ENCODE results near the gene G6PD. TPM values are rescaled to one million over a fixed set of nuclear protein-coding genes. Genes with fewer than 3 reads are reported as not detected.
A peak's percentile ranks its signal among the peaks of the same experiment; 100 is the strongest.

Gene G6PD
- total RNA-seq, 6 donors from 2014 or later = 50.4 to 112 (median 81.7) TPM

DNA sequence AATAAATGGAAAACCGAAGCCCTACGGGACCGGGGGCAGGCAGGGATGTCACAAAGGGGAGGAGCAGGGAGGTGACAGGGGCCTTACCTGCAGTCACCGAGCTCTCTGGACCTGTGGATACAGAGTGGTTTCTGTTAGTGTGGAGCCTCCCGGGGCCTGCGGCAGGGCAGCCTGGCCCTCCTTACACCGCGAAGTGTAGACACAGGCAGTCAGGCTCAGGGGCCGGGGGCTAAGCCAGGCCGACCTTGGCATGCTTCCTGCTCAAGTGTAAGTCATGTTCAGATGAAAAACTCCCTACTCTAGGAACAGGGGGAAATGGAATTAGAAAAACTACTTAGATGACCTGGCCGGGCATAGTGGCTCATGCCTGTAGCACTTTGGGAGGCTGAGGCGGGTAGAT lies 34.9 kb downstream of the G6PD start:
- no peak for ATAC-seq (ENCODE audit: low FRiP score in 2 of 2)
- peaks cover 0 to 11% (median 0%) of the 10 kb centered on the region in 4 donors for H3K4me1 ChIP-seq
- H3K4me3 ChIP-seq = no peak overlapping the region
- H3K27me3 ChIP-seq = peaks cover 0 to 9% (median 0%) of the 10 kb centered on the region in 4 donors
- DNase-seq = no peak
- WGBS, 2 donors = 76 to 77% methylated on average over 8 to 12 of the region's 12 CpGs
- peaks cover 0 to 18% (median 0%) of the 10 kb centered on the region in 4 donors for H3K9me3 ChIP-seq
- peaks cover 0 to 20% (median 6%) of the 10 kb centered on the region in 4 donors for H3K36me3 ChIP-seq
- H3K27ac ChIP-seq = peak overlapping the region in 1 of 4 donors; percentile 4
- TF ChIP-seq POLR2AphosphoS5 (IDR thresholded peaks at IDR 0.05) (no peak), POLR2A (IDR thresholded peaks at IDR 0.05) (no peak), EP300 (IDR thresholded peaks at IDR 0.05) (no peak)
- TF ChIP-seq, protein P1, sequence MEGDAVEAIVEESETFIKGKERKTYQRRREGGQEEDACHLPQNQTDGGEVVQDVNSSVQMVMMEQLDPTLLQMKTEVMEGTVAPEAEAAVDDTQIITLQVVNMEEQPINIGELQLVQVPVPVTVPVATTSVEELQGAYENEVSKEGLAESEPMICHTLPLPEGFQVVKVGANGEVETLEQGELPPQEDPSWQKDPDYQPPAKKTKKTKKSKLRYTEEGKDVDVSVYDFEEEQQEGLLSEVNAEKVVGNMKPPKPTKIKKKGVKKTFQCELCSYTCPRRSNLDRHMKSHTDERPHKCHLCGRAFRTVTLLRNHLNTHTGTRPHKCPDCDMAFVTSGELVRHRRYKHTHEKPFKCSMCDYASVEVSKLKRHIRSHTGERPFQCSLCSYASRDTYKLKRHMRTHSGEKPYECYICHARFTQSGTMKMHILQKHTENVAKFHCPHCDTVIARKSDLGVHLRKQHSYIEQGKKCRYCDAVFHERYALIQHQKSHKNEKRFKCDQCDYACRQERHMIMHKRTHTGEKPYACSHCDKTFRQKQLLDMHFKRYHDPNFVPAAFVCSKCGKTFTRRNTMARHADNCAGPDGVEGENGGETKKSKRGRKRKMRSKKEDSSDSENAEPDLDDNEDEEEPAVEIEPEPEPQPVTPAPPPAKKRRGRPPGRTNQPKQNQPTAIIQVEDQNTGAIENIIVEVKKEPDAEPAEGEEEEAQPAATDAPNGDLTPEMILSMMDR (IDR thresholded peaks at IDR 0.05) = no peak

DNA sequence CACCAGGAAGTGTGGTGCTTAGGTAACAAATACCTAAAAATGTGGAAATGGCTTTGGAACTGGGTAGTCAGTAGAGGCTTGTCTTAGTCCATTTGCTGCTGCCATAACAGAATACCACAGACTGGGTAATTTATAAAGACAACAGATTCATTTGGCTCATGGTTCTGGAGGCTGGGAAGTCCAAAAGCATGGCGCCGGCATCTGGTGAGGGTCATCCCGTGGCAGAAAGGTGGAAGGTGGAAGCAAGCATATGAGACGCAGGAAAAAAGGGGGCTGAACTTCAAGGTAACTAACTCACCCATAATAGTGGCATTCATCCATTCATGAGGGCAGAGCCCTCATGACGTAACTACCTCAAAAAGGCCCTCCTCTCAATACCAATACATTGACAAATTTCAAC lies 37.2 kb downstream of the G6PD start:
- TF ChIP-seq EP300 (IDR thresholded peaks at IDR 0.05) = no peak
- no peak for TF ChIP-seq POLR2AphosphoS5 (IDR thresholded peaks at IDR 0.05)
- TF ChIP-seq, protein P1 (IDR thresholded peaks at IDR 0.05) = no peak
- no peak for TF ChIP-seq POLR2A (IDR thresholded peaks at IDR 0.05)
- no peak for DNase-seq
- Histone ChIP-seq H3K4me1 (no peaks in the 10 kb centered on the region), H3K4me3 (no peak overlapping the region), H3K27me3 (no peaks in the 10 kb centered on the region), H3K27ac (no peak overlapping the region), H3K36me3 (peaks cover 0 to 28% (median 14%) of the 10 kb centered on the region in 4 donors), H3K9me3 (peaks cover 0 to 10% (median 0%) of the 10 kb centered on the region in 4 donors)
- 93 to 100% methylated on average over 5 of the region's 5 CpGs for WGBS, 2 donors
- ATAC-seq (ENCODE audit: low FRiP score in 2 of 2) = no peak

DNA sequence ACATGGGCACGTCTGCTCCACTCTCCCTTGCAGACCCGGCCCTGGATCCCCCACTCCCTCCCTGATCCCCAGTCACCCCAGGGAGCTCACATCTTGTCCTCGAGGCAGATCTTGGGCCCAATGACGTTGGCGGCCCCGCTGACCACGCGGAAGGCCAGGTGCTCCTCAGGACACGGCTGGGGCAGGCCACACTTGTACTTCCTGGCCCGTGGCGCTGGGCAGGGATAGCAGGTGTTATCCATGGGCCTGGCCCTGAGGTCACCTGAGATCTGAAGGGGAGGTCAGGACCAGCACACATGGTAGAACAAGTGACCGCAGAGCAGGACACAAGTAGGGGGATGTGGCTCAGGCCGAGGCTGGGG lies 38.3 kb downstream of the G6PD start:
- no peak overlapping the region for H3K4me3 ChIP-seq
- DNase-seq (no peak), ATAC-seq (ENCODE audit: low FRiP score in 2 of 2) (no peak)
- no peak overlapping the region for H3K27ac ChIP-seq
- TF ChIP-seq POLR2A (IDR thresholded peaks at IDR 0.05) (no peak), EP300 (IDR thresholded peaks at IDR 0.05) (no peak), POLR2AphosphoS5 (IDR thresholded peaks at IDR 0.05) (no peak)
- TF ChIP-seq, protein P1 (IDR thresholded peaks at IDR 0.05) = no peak
- H3K4me1 ChIP-seq = no peaks in the 10 kb centered on the region
- H3K27me3 ChIP-seq = no peaks in the 10 kb centered on the region
- WGBS, 2 donors = 80 to 100% methylated on average over 1 to 13 of the region's 13 CpGs
- H3K36me3 ChIP-seq = peaks cover 0 to 28% (median 14%) of the 10 kb centered on the region in 4 donors
- peaks cover 0 to 10% (median 0%) of the 10 kb centered on the region in 4 donors for H3K9me3 ChIP-seq

DNA sequence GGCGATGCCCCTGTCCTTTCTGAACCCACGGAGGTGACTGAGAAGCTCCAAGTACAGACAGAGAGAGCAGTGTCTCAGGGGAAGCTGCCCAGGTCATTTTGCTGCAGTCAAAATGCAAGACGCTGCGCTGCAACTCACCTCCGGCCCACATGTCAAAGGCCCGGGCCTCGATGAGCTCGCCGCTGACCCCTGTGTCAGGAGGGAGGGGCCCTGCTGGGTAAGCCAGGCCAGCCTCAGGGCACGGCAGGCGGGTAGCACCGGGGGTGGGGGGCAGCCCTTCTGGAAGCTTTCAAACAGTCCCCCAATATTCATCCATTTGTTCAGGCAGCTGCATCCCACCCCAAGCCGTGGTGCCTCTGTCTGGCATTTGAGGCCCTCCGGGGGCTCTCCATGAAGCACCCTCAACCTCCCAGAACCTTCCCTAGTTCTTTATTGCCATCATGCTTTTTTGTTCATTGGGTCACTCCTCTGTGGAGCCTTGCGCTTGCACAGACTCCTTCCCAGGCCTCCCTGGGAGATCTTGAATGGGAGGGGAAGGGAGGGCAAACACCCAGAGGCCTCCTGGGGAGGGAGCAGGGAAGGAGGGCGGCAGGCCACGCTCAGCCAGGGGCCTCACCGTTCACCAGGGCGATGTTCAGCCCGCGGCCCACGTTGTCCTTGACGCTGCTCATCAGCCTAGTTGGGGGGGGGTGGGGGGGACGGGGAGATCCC lies 38.8 kb downstream of the G6PD start:
- Histone ChIP-seq H3K4me1 (no peaks in the 10 kb centered on the region), H3K9me3 (peaks cover 0 to 10% (median 0%) of the 10 kb centered on the region in 4 donors), H3K27ac (no peak overlapping the region), H3K27me3 (no peaks in the 10 kb centered on the region), H3K4me3 (no peak overlapping the region), H3K36me3 (peaks cover 0 to 28% (median 14%) of the 10 kb centered on the region in 4 donors)
- ATAC-seq (ENCODE audit: low FRiP score in 2 of 2) (no peak), DNase-seq (no peak)
- TF ChIP-seq EP300 (IDR thresholded peaks at IDR 0.05) (no peak), POLR2A (IDR thresholded peaks at IDR 0.05) (no peak), POLR2AphosphoS5 (IDR thresholded peaks at IDR 0.05) (no peak)
- TF ChIP-seq, protein P1 (IDR thresholded peaks at IDR 0.05) = no peak
- 84 to 100% methylated on average over 5 to 18 of the region's 24 CpGs for WGBS, 2 donors

Measured in upper lobe of left lung (tissue), 6 donors.